Neuronal stem cell (in vitro differentiated cells): ENCODE data around the gene KRT7.

Experiments
- DNase-seq: peaks from one replicate; pipeline ENCODE4 v3.0.0-alpha.2; 2013; ENCODE audit warnings: low spot score
- H2AFZ ChIP-seq: one replicate; pipeline ENCODE4 v1.6.1; 2013; ENCODE audit warnings: mild to moderate bottlenecking, low read length, inconsistent platforms
- H2AK5ac ChIP-seq: 2 replicates; pipeline ENCODE4 v1.6.1; 2013; ENCODE audit warnings: low read depth, mild to moderate bottlenecking, inconsistent platforms, low read length, moderate library complexity, mixed read lengths
- H2BK120ac ChIP-seq: 2 replicates; pipeline ENCODE4 v1.6.1; 2013; ENCODE audit warnings: low read depth, mild to moderate bottlenecking, inconsistent platforms, low read length, moderate library complexity, mixed read lengths
- H2BK12ac ChIP-seq: one replicate; pipeline ENCODE4 v1.6.1; 2013; ENCODE audit warnings: low read length, inconsistent platforms
- H2BK15ac ChIP-seq: 2 replicates; pipeline ENCODE4 v1.6.1; 2013; ENCODE audit warnings: mild to moderate bottlenecking, low read length, inconsistent platforms, mixed read lengths
- H2BK5ac ChIP-seq: one replicate; pipeline ENCODE4 v1.6.1; 2013; ENCODE audit warnings: inconsistent platforms, mild to moderate bottlenecking, low read length, moderate library complexity
- H3K14ac ChIP-seq: one replicate; pipeline ENCODE4 v1.6.1; 2013; ENCODE audit warnings: low read length, inconsistent platforms
- H3K18ac ChIP-seq: 2 replicates; pipeline ENCODE4 v1.6.1; 2013; ENCODE audit warnings: low read length, inconsistent platforms
- H3K23ac ChIP-seq: 2 replicates; pipeline ENCODE4 v1.6.1; 2013; ENCODE audit warnings: low read depth, mild to moderate bottlenecking, mixed read lengths, low read length, inconsistent platforms; ENCODE audit not compliant: poor library complexity
- H3K27ac ChIP-seq: replicated peaks from 3 replicates; pipeline ENCODE4 v1.5.1; 2013; ENCODE audit warnings: low read length, inconsistent platforms
- H3K27me3 ChIP-seq, 3 experiments: 2 replicates each; pipeline ENCODE4 v1.6.1; 2013; ENCODE audit warnings: low read length in 3 of 3, mild to moderate bottlenecking in 2 of 3, inconsistent platforms in 1 of 3, low read depth in 1 of 3, mixed read lengths in 1 of 3, moderate library complexity in 1 of 3; ENCODE audit not compliant: control insufficient read depth in 3 of 3, insufficient read depth in 3 of 3
- H3K36me3 ChIP-seq, 2 donors: replicated peaks in 1 of 2; 2 replicates each; pipeline ENCODE4 v1.6.1; 2013; ENCODE audit warnings: low read length in 2 of 2; ENCODE audit not compliant: control insufficient read depth in 2 of 2, insufficient read depth in 2 of 2
- H3K4ac ChIP-seq: 2 replicates; pipeline ENCODE4 v1.6.1; 2013; ENCODE audit warnings: inconsistent platforms, mild to moderate bottlenecking, low read length, moderate library complexity
- H3K4me1 ChIP-seq, 2 donors: 1 replicate in 1 of 2; 2 replicates in 1 of 2; pipeline ENCODE4 v1.6.1; 2013; ENCODE audit warnings: low read length in 2 of 2, low read depth in 1 of 2; ENCODE audit not compliant: control insufficient read depth in 2 of 2, insufficient read depth in 1 of 2
- H3K4me2 ChIP-seq: one replicate; pipeline ENCODE4 v1.6.1; 2013; ENCODE audit warnings: mild to moderate bottlenecking, low read length, inconsistent platforms; ENCODE audit not compliant: insufficient read depth, poor library complexity, severe bottlenecking
- H3K4me3 ChIP-seq, 2 donors: 2 replicates each; pipeline ENCODE4 v1.5.1; 2013; ENCODE audit warnings: low read length in 2 of 2, mild to moderate bottlenecking in 2 of 2, inconsistent platforms in 1 of 2, moderate library complexity in 1 of 2
- H3K79me1 ChIP-seq: one replicate; pipeline ENCODE4 v1.6.1; 2013; ENCODE audit warnings: low read depth, mild to moderate bottlenecking, inconsistent platforms, low read length, moderate library complexity
- H3K9ac ChIP-seq: one replicate; pipeline ENCODE4 v1.6.1; 2013; ENCODE audit warnings: mild to moderate bottlenecking, low read depth, low read length, inconsistent platforms; ENCODE audit not compliant: poor library complexity
- H3K9me3 ChIP-seq, 2 donors: replicated peaks in 1 of 2; 2 replicates each; pipeline versions ENCODE3 to v1.6.1; 2013; ENCODE audit warnings: low read length in 2 of 2, mild to moderate bottlenecking in 2 of 2, inconsistent platforms in 1 of 2, low read depth in 1 of 2, mixed read lengths in 1 of 2, moderate library complexity in 1 of 2; ENCODE audit not compliant: control insufficient read depth in 2 of 2, insufficient read depth in 1 of 2
- H4K8ac ChIP-seq: one replicate; pipeline ENCODE4 v1.6.1; 2013; ENCODE audit warnings: low read depth, mild to moderate bottlenecking, inconsistent platforms, low read length, moderate library complexity
- H4K91ac ChIP-seq: one replicate; pipeline ENCODE4 v1.6.1; 2013; ENCODE audit warnings: low read length, low read depth, mild to moderate bottlenecking, inconsistent platforms; ENCODE audit not compliant: poor library complexity
- WGBS, 2 donors: extraction: QIAGEN DNeasy Blood & Tissue Kit; methylation state at CpG; one replicate each; pipeline ENCODE4 v1.1.7; 2013; ENCODE audit warnings: missing lambda C conversion rate in 2 of 2, mixed read lengths in 1 of 2; ENCODE audit not compliant: insufficient read length in 2 of 2, insufficient replicate concordance in 1 of 2; ENCODE audit errors: extremely low coverage in 2 of 2; 5-methylcytosine and 5-hydroxymethylcytosine counted together

KRT7 gene

DNA sequence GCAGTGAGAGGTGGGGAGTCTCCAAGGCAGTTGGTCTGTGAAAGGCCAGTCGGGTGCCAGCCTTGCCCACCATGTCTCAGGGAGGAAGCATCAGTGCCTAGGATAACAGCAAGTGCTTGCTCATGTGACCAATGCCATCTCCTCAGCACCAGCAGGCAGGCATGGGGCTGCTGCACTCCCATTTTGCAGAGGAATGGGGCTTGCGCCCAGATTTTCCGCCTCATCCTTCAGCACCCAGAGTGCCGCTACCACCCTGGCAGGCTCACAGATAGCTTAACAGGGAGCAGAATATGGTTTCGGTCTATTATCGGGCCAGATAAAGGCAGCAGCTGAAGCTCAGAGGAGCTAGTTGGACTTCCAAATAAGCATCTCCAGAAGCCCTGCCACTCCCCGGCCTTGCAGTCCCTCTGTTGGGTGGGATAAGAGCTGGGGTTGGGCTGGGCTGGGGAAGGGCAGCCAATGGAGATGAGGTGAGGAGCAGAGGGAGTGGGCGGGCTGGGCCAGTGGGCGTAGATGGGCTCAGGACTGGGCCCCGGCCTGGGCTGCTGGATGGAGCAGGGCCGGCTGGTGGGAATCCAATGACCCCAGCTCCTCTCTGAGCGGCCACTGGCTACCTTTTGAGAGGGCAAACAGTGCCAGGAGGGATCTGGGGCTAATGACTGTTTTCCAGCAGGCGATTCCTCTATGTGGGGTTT is 32.8 kb upstream of the KRT7 start:
- Histone ChIP-seq H3K79me1 (no peaks in the 10 kb centered on the region), H3K4me3 (peak overlapping the region in 1 of 2 donors; percentile 26), H3K36me3 (no peaks in the 10 kb centered on the region), H3K14ac (no peak overlapping the region), H3K4me2 (no peak overlapping the region), H3K9ac (no peak overlapping the region), H2AFZ (no peak overlapping the region), H3K18ac (peak overlapping the region; percentile 18), H3K4me1 (peaks cover 2 to 28% of the 10 kb centered on the region in 2 donors), H2BK120ac (no peak overlapping the region), H3K9me3 (no peaks in the 10 kb centered on the region), H2BK5ac (no peak overlapping the region), H3K23ac (no peak overlapping the region), H2BK15ac (no peak overlapping the region), H2BK12ac (no peak overlapping the region), H2AK5ac (peak overlapping the region; percentile 66), H3K27me3 (peaks cover 0 to 56% (median 0%) of the 10 kb centered on the region in 3 experiments), H4K91ac (no peak overlapping the region), H3K27ac (no peak overlapping the region), H4K8ac (no peak overlapping the region), H3K4ac (no peak overlapping the region)
- DNase-seq: no peak
- WGBS, 2 donors: no CpG with 5 or more reads among the region's 13 CpGs

DNA sequence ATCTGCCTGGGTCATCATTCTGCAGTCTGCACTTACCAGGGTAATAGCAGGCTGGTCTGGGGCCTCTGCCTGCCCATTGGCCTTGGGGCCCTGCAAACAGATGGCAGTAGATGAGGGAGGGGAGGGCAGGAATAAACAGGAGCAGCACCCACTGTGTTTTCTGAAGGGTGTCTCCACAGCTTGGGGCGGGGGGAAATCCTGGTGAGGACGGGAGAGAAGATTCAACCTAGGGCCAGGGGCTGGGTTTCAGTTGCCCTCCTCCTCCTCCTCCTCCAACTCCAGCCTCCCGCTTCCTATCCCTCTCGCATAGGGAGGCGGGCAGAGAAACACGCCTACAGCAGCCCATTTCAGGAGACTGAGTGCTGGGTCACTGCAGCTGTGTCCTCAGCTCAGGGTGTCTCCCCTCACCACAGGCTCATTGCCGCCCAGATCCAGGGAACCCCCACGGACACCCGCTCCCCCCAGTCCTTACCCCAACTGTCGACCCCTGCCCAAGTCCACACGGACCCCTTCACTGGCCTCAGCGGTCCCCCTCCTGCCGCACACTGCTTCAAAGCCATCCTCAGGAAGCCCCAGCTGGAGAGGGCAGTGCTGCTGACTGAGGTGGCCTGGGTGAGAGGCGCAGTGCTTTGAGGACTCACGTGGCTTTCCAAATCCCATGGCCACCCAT is 32.1 kb upstream of the KRT7 start:
- no CpG with 5 or more reads among the region's 15 CpGs for WGBS, 2 donors
- no peak for DNase-seq

DNA sequence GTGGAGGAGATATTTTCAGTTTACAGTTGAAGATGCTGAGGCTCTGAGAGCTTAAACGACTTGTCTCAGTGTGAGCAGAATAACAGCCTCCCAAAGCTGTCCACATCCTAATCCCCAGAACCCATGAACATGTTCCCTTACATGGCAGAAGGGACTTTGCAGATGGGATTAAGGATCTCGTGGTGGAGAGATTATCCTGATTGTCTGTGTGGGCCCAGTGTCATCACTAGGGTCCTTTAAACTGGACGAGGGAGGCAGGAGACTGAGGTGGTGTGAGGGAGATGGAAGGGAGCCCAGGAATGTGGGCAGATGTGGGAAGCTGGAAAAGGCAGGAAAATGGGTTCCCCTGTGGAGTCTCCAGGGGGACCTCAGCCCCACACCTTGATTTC is 31.6 kb upstream of the KRT7 start:
- Histone ChIP-seq H2BK5ac (no peak overlapping the region), H3K4ac (no peak overlapping the region), H3K36me3 (no peaks in the 10 kb centered on the region), H3K23ac (peak overlapping the region; percentile 8), H3K4me1 (peaks cover 2 to 28% of the 10 kb centered on the region in 2 donors), H4K8ac (no peak overlapping the region), H3K9ac (no peak overlapping the region), H3K79me1 (no peaks in the 10 kb centered on the region), H4K91ac (no peak overlapping the region), H3K4me3 (no peak overlapping the region), H2BK120ac (no peak overlapping the region), H2AK5ac (peak overlapping the region; percentile 39), H3K14ac (no peak overlapping the region), H3K27me3 (peaks cover 0 to 56% (median 0%) of the 10 kb centered on the region in 3 experiments), H3K9me3 (no peaks in the 10 kb centered on the region), H3K27ac (no peak overlapping the region), H2AFZ (no peak overlapping the region), H3K4me2 (no peak overlapping the region), H2BK12ac (no peak overlapping the region), H3K18ac (no peak overlapping the region), H2BK15ac (no peak overlapping the region)
- DNase-seq: no peak
- WGBS, 2 donors: no CpG with 5 or more reads among the region's 3 CpGs

More for the DNA sequence above, 32.1 kb upstream of the KRT7 start:
- peaks cover 0 to 56% (median 0%) of the 10 kb centered on the region in 3 experiments for H3K27me3 ChIP-seq
- no peak overlapping the region for H4K8ac ChIP-seq
- no peak overlapping the region for H3K27ac ChIP-seq
- no peak overlapping the region for H3K14ac ChIP-seq
- H2BK12ac ChIP-seq: no peak overlapping the region
- no peak overlapping the region for H2AFZ ChIP-seq
- no peaks in the 10 kb centered on the region for H3K79me1 ChIP-seq
- H2BK120ac ChIP-seq: no peak overlapping the region
- peak overlapping the region; percentile 39 for H2AK5ac ChIP-seq
- no peak overlapping the region for H3K4me3 ChIP-seq
- no peak overlapping the region for H2BK5ac ChIP-seq
- H3K36me3 ChIP-seq: no peaks in the 10 kb centered on the region
- peak overlapping the region; percentile 47 for H3K9ac ChIP-seq
- no peak overlapping the region for H3K4ac ChIP-seq
- H3K4me1 ChIP-seq: peaks cover 2 to 28% of the 10 kb centered on the region in 2 donors
- H2BK15ac ChIP-seq: peak overlapping the region; percentile 16
- no peak overlapping the region for H3K4me2 ChIP-seq
- no peaks in the 10 kb centered on the region for H3K9me3 ChIP-seq
- H3K18ac ChIP-seq: peak overlapping the region; percentile 50
- H4K91ac ChIP-seq: no peak overlapping the region
- peak overlapping the region; percentile 8 for H3K23ac ChIP-seq

DNA sequence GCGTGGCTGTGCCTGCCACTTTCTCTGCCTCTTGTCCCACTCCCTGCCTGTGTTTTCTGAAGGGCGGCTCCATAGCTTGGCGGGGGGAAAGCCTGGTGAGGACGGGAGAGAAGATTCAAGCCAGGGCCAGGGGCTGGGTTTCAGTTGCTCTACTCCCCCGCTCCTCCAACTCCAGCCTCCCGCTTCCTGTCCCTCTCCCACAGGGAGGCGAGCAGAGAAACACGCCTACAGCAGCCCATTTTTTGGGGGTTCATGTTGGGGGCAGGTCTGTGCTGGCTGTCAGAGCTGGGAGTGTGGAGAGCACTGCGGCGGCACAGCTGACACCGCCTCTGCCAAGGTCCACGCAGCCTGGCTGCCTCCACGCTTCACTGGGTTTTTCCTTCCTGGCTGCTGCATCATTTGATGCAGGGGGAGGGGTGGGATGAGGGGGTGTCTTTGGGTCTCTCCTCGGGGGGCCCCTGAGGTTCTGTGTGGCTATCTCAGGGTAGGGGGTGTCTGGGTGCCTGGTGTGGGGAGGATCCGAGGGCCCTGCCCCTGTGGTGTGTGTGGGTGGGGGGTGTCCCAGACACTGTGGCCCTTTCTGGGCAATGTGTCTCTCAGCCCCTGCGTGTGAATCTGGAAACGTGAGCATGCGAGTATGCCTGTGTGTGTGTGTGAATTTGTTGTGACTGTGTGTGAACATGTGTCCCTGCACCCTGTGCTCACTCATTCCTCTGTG is 30.5 kb upstream of the KRT7 start:
- Histone ChIP-seq H3K4me3 (no peak overlapping the region), H4K91ac (peak overlapping the region; percentile 56), H2BK12ac (peak overlapping the region; percentile 87), H2BK5ac (no peak overlapping the region), H3K4me2 (no peak overlapping the region), H2BK120ac (no peak overlapping the region), H3K18ac (peak overlapping the region; percentile 73), H3K36me3 (no peaks in the 10 kb centered on the region), H3K9me3 (no peaks in the 10 kb centered on the region), H3K9ac (peak overlapping the region; percentile 79), H4K8ac (no peak overlapping the region), H3K4ac (peak overlapping the region; percentile 17), H2AK5ac (peak overlapping the region; percentile 64), H3K4me1 (peaks cover 2 to 29% of the 10 kb centered on the region in 2 donors), H3K14ac (peak overlapping the region; percentile 72), H2BK15ac (peak overlapping the region; percentile 96), H2AFZ (peak overlapping the region; percentile 56), H3K27ac (no peak overlapping the region), H3K27me3 (peaks cover 0 to 57% (median 0%) of the 10 kb centered on the region in 3 experiments), H3K23ac (peak overlapping the region; percentile 66), H3K79me1 (no peaks in the 10 kb centered on the region)
- no peak for DNase-seq
- WGBS, 2 donors: no CpG with 5 or more reads among the region's 18 CpGs
